Stimulated activated CD8-positive, alpha-beta memory T cell treated with anti-CD3 and anti-CD28 coated beads, Interleukin-15, amount 100 ng/mL, for 1 hour (primary cell): ENCODE measurements around the gene WWOX.

Experiments used
- DNase-seq: peaks from one replicate; pipeline ENCODE4 v3.0.0-alpha.2; 2020; ENCODE audit warnings: low read depth

The WWOX gene

GRCh38 chr16:78659668-78660217 lies 560.3 kb downstream of the WWOX start:
- no peak for DNase-seq

- no peak for DNase-seq
Measured at GRCh38 chr16:78660795-78661194, 561.3 kb downstream of the WWOX start.

DNA sequence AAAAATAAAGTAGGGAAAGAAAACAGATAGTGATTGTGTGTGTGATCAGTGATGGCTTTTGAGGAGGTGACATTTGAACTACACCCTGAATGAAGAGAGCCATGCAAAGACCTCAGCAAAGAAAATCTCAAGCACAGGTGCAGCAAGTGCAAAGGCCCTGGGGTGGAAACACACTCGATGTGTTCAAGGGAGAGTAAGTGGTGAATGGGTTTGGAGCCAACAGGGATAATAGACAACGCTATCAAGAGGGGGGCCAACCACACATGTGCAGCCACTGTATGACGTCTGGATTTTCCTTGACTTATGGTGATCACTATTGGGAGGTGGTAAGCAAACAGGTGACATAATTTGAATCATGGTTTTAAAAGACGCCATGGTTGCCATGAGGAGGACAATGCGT lies 564.2 kb downstream of the WWOX start:
- DNase-seq: no peak

GRCh38 chr16:78664811-78665772 lies 565.6 kb downstream of the WWOX start:
- DNase-seq: no peak

DNA sequence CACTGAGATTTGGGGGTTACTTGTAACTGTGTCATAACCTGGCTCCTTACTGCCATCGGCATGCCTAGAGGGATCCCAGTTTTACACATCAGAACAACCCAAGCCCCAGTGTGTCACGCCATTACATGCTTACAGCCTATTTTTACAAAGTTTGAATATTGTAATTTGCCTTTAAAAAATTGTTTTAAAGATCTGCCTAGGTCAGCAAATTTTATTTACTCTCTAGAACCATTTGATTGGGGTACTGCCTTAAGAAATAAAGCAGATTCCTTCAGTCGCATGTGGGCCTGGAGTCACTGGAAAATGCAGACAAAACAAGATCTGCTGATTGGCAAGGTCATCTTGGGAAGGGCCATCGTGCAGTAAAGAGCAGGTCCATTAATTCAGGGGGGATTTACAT lies 566.9 kb downstream of the WWOX start:
- DNase-seq: no peak

- no peak for DNase-seq
Measured at GRCh38 chr16:78667675-78668074, 568.2 kb downstream of the WWOX start.

- DNase-seq: no peak
Measured at GRCh38 chr16:78668393-78668792, 568.9 kb downstream of the WWOX start.

DNA sequence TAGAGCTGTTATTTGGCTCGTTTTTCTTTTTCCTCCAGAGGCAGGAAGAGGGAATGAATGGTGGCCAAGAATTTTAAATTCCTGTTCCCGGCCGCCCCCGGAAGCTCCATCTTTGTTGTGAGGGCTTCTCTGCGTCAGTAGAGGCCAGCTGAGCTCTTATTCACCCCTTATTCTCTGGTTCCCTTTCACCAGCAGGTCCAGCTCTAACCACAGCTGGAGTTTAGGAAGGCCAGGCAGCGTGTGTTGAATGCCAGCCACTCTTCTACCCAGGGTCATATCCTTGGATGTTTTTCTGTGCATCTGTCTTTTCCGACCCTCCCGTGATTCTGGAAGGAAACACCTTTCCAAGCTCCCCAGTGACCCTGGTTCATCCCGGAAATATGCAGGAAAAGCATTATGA lies 570.5 kb downstream of the WWOX start:
- DNase-seq: no peak

- no peak for DNase-seq
Measured at GRCh38 chr16:78672779-78673556, 573.5 kb downstream of the WWOX start.

DNA sequence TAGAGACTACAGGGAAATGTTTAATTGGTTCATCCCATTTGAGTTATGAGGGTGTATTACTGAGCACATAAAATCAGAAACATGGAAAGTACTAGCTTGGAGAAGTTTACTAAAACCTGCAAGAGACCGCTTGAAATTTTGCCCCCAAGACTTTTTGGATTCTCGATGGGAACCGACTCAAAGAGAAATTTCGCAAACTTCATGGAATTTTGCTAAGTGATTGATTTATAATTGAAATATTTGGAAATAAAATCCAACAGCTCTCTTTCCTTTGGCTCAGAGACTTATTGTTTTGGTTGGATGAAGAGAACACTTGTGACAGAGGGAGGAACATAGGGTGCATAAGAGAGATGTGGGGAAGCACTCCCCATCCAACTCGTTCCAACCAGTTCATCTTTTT lies 574.4 kb downstream of the WWOX start:
- DNase-seq: no peak

- DNase-seq: no peak
Measured at GRCh38 chr16:78675312-78675711, 575.9 kb downstream of the WWOX start.

- no peak for DNase-seq
Measured at GRCh38 chr16:78675951-78676792, 576.7 kb downstream of the WWOX start.

DNA sequence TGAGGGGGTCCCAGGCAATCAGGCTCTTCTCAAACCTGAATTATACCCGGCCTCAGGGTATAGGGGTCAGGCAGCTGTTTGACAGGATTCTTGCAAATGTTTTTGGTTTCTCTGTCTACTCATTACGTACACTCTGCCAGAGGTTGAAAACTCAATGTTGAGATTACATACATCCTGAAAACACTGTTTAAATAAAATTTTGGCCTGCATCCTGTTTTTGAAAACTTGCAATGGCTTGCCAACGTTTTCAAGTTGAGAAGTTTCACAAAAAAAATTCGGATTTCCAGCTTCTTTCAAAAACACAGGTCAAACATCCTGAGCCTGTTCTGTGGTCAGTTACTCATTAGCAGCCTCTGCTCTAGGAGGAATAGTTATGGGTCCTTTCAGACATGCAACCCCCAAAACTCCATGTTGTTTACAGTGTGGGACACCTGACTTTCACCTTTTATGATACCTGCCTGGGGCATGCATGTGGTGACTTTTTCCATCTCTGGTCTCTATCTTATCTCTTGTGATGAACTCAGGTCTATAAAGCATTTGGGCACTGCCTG lies 577.8 kb downstream of the WWOX start:
- DNase-seq: no peak

DNA sequence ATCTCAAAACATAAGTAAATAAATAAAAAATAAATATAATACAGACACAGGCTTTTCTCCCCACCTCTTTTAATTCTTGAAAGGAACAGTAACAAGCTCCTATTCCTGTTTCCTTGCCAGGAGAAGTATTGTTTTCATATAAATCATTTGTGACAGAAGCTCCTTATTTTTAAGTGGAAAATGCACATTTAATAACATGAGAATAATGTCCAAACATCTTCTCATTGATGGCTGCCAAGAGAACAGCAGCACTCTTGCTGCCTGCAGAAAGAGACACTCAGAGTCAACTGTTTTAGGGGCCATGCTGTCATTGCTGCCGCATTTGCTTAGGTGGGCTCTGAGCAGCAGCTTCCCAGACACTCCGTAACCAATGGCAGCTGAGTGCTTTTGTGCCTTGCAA lies 580.1 kb downstream of the WWOX start:
- no peak for DNase-seq

DNA sequence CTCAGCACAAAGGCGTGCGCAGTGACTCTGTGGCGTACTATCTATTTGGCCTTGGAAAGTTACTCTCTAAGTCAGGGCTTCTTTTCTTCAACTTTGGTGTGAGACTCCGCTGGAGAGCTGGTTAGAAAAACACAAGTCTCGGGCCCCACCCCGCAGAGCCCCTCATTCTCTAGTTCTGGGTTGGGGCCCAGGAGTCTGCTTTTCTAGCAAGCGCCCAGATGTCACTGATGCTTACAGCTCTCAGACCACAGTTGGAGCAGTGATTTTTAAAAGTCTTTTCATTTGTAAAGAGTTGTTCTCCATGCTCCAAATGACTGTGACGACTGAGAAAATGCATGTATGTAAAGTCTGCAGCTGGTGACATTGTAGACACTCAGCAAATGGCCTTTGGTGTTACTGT lies 582.3 kb downstream of the WWOX start:
- no peak for DNase-seq

GRCh38 chr16:78684030-78684611 lies 584.7 kb downstream of the WWOX start:
- no peak for DNase-seq

DNA sequence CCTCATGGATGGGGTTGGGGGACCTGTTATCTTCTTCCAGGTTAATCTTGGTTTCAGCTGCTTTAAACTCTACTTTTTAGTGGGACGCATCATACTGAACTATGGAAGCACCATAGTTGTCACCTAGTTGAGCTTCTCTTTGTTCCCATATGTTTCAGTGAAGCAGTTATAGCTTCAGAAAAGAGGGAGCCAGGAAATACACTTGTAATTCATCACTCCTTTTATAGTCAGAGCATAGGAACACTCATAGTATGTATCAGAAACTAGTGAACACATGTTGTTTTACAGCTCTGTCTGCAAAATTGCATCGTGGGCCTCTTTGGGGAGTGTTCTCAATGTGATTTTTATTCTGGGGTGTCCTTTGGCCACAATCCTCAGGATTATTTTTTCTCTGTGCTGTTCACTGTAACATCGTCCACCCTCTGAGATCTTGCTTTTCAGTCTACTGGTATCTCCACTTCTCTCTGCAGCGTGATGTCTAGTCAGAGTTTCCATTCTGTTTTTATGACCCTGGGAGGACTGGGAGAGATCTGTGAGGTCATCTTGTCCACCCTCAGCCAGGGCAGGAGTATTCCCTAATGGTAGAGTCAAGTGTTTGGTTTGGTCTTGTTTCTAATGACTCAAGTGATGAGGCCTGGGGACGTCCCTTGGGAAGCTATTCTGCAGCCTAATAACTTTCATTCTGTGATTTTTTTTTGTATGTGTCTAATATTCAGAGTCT lies 585.4 kb downstream of the WWOX start:
- DNase-seq: no peak

DNA sequence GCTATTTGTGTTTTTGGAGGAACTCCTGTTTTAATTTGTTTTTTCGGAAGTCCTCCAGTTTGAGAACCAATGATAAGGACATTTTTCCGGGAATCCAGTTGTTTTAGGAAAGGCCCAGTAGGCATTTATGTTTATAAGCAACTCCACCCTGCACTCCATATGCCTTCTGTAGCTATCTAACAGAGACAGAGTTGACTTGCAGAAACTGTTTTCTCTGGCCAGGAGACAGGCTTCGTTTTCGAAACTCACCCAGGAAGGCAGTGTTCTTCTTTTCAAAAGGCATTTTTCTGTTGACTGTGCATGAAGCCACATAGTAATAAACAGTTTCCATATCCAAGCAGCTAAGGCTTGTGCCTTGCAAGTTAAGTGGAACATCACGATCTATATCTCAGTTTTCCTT lies 587.1 kb downstream of the WWOX start:
- DNase-seq: no peak

- DNase-seq: no peak
Measured at GRCh38 chr16:78689028-78689427, 589.6 kb downstream of the WWOX start.

GRCh38 chr16:78689536-78689935 lies 590.1 kb downstream of the WWOX start:
- no peak for DNase-seq

- DNase-seq: no peak
Measured at GRCh38 chr16:78690510-78690909, 591.1 kb downstream of the WWOX start.
